HepG2 (cell line): ENCODE results near the gene SLC22A5.

Experiments
- BRD4 ChIP-seq: sonication (generic); formaldehyde crosslinking; IDR thresholded peaks from 2 replicates; pipeline ENCODE4 v1.4.0; 2020; ENCODE audit warnings: missing genetic modification reagents
- CBX5 ChIP-seq: sonication (generic); formaldehyde crosslinking; IDR thresholded peaks from 2 replicates; pipeline ENCODE4 v1.4.0; 2020; ENCODE audit warnings: missing genetic modification reagents, borderline replicate concordance
- EEA1 ChIP-seq: sonication (generic); formaldehyde crosslinking; IDR thresholded peaks from 2 replicates; pipeline ENCODE4 v1.5.1; 2020; ENCODE audit warnings: mild to moderate bottlenecking, missing genetic modification reagents, borderline replicate concordance
- JUN ChIP-seq: sonication (generic); formaldehyde crosslinking; IDR thresholded peaks from 2 replicates; pipeline ENCODE4 v1.4.0; 2020; ENCODE audit warnings: mild to moderate bottlenecking, missing genetic modification reagents
- JUND ChIP-seq: sonication (generic); formaldehyde crosslinking; IDR thresholded peaks from 2 replicates; pipeline ENCODE4 v1.8.0; 2022; ENCODE audit warnings: mild to moderate bottlenecking, missing genetic modification reagents
- POLR2A ChIP-seq, 2 experiments: IDR thresholded peaks; 2 replicates each; pipeline ENCODE4 v1.6.1; 2011; ENCODE audit warnings: low read depth in 2 of 2, low read length in 2 of 2, mild to moderate bottlenecking in 1 of 2, moderate library complexity in 1 of 2; ENCODE audit not compliant: insufficient read depth in 1 of 2
- TCF7 ChIP-seq: sonication (generic); IDR thresholded peaks from 2 replicates; pipeline ENCODE4 v1.6.1; 2016; ENCODE audit warnings: antibody characterized with exemption, low read depth
- ZNF274 ChIP-seq: sonication (generic); formaldehyde crosslinking; IDR thresholded peaks from 2 replicates; pipeline ENCODE4 v1.5.1; 2020; ENCODE audit warnings: mild to moderate bottlenecking, missing genetic modification reagents
- ZNF329 ChIP-seq: sonication (generic); formaldehyde crosslinking; IDR thresholded peaks from 2 replicates; pipeline ENCODE4 v1.9.0; 2021; ENCODE audit warnings: low read depth, mild to moderate bottlenecking, missing genetic modification reagents
- ZNF460 ChIP-seq: sonication (generic); formaldehyde crosslinking; IDR thresholded peaks from 2 replicates; pipeline ENCODE4 v1.5.1; 2020; ENCODE audit warnings: missing genetic modification reagents, mild to moderate bottlenecking, borderline replicate concordance
- TF ChIP-seq, protein P1 (sequence below): IDR thresholded peaks from 2 replicates; pipeline ENCODE4 v1.6.1; 2016; ENCODE audit warnings: low read depth, borderline replicate concordance

DNA sequence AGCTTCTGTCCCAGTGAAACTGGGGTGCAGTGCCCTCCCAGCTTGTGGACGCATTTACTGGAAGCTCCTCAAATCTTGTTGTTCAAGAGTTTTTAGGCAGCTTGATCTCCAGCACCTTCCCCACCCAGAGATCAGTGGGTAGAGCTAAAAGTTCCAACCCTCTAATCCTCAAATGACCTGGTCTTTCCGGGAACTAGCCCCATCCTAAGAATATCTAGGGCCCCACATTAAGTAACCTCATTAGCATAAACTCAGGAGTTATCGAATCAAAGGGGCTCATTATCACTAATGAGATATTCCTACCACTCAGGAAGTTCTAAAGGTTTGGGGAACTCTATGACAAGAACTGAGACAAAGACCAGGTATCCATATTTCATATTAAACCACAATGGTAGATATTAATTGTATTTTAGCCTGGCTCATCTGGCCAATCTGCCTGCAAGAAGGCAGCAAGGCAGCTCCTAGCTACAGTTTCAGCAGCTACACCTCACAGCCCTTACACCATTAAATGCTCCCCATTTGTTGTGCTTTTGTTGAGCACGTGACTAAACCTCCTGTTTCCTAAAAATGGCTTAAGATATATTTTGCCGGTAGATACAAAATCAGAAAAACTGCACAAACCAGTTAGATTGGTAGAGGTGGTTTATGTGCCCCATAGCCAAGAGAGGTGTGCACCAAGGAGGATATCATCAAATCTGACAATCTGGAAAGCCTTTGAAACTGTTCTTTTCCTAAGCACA lies 24.6 kb upstream of the SLC22A5 start:
- TF ChIP-seq ZNF460 (CRISPR knock-in tag): no peak
- no peak for TF ChIP-seq ZNF329 (CRISPR knock-in tag)
- TF ChIP-seq POLR2A (IDR thresholded peaks at IDR 0.05; ENCODE audit: insufficient read depth in 1 of 2, low read depth in 2 of 2, low read length in 2 of 2): no peak
- TF ChIP-seq CBX5 (CRISPR knock-in tag): no peak
- TF ChIP-seq JUND (CRISPR knock-in tag): no peak
- TF ChIP-seq TCF7: no peak
- TF ChIP-seq, protein P1, sequence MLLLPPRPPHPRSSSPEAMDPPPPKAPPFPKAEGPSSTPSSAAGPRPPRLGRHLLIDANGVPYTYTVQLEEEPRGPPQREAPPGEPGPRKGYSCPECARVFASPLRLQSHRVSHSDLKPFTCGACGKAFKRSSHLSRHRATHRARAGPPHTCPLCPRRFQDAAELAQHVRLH (CRISPR knock-in tag): no peak
- TF ChIP-seq JUN (CRISPR knock-in tag): no peak
- TF ChIP-seq BRD4: no peak
- no peak for TF ChIP-seq EEA1 (CRISPR knock-in tag)
- no peak for TF ChIP-seq ZNF274
